Erythroblast (primary cell): ENCODE measurements around the gene TSKS.

Source experiments
- GATA1 ChIP-seq: IDR thresholded peaks from 2 replicates; pipeline ENCODE4 v1.6.1; 2011; ENCODE audit warnings: low read depth, mild to moderate bottlenecking, control low read depth, low read length, moderate library complexity
- POLR2A ChIP-seq: IDR thresholded peaks from 2 replicates; pipeline ENCODE4 v1.6.1; 2011; ENCODE audit warnings: mild to moderate bottlenecking, low read length

- no peak for TF ChIP-seq POLR2A
- no peak for TF ChIP-seq GATA1
Observed at GRCh38 chr19:49690079-49690655, 72.9 kb downstream of the TSKS start.
